Measurements from ENCODE around the gene CELF4. TPM values are rescaled to one million over a fixed set of nuclear protein-coding genes. Genes with fewer than 3 reads are reported as not detected.

CELF4 gene
- total RNA-seq, 4 donors from 2014 or later: 0.32 to 0.81 (median 0.77) TPM

DNA sequence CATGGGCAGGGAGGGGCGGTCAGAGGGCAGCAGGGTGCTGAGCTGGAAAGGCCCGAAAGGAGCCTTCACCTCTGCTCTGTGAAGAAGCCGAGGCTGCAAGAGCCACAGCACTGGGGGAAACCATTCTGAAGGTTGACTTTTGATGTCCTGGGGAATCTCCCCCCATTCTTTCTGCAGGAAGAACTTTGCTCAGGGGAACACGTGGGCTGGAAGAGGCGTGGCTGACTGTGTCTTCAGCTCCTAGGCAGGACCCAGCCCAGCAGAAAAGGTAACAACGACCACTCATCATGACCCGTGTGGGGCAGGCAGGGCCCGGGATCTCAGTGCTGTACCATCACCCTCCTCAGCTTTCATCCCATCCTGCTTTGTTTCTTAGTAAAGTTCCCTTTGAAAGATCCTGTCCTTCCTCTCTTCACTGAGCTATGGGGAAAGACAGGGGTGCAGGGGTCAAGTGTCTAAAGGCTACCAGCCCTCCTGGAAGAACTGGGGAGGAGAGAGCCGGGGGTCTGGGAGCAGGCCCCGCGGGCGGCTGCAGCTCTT, 312.7 kb downstream of the CELF4 start:
- 82% methylated on average over 2 to 6 of the region's 12 CpGs for WGBS, 2 donors (ENCODE audit: low coverage in 1 of 2)
- Histone ChIP-seq H3K4me3 (no peak overlapping the region), H3K4me1 (peaks cover 0 to 15% (median 0%) of the 10 kb centered on the region in 3 donors), H3K27ac (no peak overlapping the region), H3K36me3 (no peaks in the 10 kb centered on the region), H3K9me3 (no peaks in the 10 kb centered on the region), H3K27me3 (peaks cover 100% of the 10 kb centered on the region)
- no peak for TF ChIP-seq EP300 (IDR thresholded peaks at IDR 0.05)
- TF ChIP-seq POLR2A (IDR thresholded peaks at IDR 0.05): no peak
- TF ChIP-seq, protein P1, sequence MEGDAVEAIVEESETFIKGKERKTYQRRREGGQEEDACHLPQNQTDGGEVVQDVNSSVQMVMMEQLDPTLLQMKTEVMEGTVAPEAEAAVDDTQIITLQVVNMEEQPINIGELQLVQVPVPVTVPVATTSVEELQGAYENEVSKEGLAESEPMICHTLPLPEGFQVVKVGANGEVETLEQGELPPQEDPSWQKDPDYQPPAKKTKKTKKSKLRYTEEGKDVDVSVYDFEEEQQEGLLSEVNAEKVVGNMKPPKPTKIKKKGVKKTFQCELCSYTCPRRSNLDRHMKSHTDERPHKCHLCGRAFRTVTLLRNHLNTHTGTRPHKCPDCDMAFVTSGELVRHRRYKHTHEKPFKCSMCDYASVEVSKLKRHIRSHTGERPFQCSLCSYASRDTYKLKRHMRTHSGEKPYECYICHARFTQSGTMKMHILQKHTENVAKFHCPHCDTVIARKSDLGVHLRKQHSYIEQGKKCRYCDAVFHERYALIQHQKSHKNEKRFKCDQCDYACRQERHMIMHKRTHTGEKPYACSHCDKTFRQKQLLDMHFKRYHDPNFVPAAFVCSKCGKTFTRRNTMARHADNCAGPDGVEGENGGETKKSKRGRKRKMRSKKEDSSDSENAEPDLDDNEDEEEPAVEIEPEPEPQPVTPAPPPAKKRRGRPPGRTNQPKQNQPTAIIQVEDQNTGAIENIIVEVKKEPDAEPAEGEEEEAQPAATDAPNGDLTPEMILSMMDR (IDR thresholded peaks at IDR 0.05): no peak
- TF ChIP-seq POLR2AphosphoS5 (IDR thresholded peaks at IDR 0.05): no peak
- no peak for ATAC-seq

DNA sequence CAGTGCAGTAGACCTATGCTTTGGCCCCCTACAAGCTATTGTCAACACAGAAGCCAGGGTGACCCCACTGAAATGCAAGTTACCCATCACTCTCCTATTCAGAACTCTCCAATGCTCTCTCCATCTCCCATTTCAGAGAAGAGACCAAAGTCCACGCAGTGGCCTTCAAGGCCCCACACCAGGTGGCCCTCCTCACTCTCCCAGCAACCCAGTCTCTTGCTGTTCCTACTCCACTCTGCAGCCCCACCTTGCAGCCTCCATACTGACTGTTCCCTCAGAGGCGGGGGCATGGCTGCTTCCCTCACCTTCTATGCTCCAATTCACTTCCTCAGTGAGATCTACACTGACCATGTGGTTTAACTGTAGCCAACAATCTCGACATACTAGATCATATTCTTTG, 313.3 kb downstream of the CELF4 start:
- H3K27ac ChIP-seq: no peak overlapping the region
- H3K9me3 ChIP-seq: no peaks in the 10 kb centered on the region
- peaks cover 97% of the 10 kb centered on the region for H3K27me3 ChIP-seq
- TF ChIP-seq POLR2AphosphoS5 (IDR thresholded peaks at IDR 0.05) (no peak), POLR2A (IDR thresholded peaks at IDR 0.05) (no peak), EP300 (IDR thresholded peaks at IDR 0.05) (no peak)
- TF ChIP-seq, protein P1 (IDR thresholded peaks at IDR 0.05): no peak
- WGBS, 2 donors (ENCODE audit: low coverage in 1 of 2): 74 to 82% methylated on average over 3 of the region's 3 CpGs
- peaks cover 0 to 15% (median 0%) of the 10 kb centered on the region in 3 donors for H3K4me1 ChIP-seq
- ATAC-seq: no peak
- H3K36me3 ChIP-seq: no peaks in the 10 kb centered on the region
- H3K4me3 ChIP-seq: no peak overlapping the region

DNA sequence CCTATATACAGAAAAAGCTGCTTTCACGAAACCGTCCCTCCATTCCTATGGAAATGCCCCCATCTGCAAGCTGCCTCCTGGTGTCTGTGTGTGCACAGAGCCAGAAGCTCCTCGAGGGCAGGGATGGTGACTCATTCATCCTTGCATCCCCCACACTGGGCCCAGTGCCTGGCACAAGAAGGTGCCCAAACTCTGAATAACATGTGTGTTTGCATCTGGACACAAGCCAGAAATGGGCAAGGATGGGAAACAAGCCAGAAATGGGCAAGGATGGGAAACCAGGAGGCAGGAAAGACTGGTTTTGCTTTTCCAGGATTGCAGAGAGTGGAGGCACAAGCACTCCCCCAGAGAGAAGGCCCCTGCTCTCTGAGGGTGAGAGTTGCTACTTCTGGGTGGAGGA, 313.9 kb downstream of the CELF4 start:
- TF ChIP-seq, protein P1 (IDR thresholded peaks at IDR 0.05): no peak
- no peak for TF ChIP-seq POLR2AphosphoS5 (IDR thresholded peaks at IDR 0.05)
- TF ChIP-seq POLR2A (IDR thresholded peaks at IDR 0.05): no peak
- no peak for TF ChIP-seq EP300 (IDR thresholded peaks at IDR 0.05)
- H3K9me3 ChIP-seq: no peaks in the 10 kb centered on the region
- no peaks in the 10 kb centered on the region for H3K36me3 ChIP-seq
- peaks cover 97% of the 10 kb centered on the region for H3K27me3 ChIP-seq
- no peak overlapping the region for H3K4me3 ChIP-seq
- no peak overlapping the region for H3K27ac ChIP-seq
- H3K4me1 ChIP-seq: peaks cover 0 to 15% (median 0%) of the 10 kb centered on the region in 3 donors
- no peak for ATAC-seq
- 69% methylated on average over 3 of the region's 3 CpGs; no CpG with 5 or more reads in 1 of the 2 donors for WGBS, 2 donors (ENCODE audit: low coverage in 1 of 2)

DNA sequence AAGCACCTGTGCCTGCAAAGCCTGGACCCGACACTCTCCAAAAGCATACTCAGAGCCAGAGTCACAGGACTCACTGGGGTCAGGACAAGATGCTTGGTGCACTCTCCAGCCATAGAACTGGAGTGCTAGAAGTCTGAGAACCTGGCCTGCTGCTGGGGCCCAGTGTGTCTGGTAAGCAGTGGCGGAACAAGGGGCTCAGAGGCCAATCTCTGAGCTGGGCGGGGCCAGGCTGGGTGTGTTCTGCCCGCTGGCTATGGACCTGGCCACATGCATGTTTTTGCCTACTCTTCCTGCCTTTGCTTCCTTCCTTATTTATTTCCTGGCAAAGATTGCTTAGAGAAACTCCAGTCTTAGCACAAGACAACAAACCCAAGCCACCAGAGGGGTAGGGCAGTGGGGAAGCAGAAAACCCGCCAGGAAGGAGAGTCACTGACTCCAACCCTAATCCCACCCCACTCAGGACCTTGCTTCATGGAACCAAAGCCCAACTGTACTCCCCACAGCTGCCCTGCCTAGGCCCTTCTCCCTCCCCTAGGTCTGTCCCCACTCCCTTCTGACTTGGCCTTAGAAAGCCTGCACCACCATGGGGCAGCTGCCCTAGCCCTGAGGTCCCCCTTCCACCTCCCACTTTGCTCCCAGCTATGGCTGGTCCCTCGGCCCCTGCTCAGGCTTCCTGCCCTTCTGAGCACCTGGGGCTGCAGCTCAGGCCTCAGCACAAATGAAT, 315.5 kb downstream of the CELF4 start:
- H3K36me3 ChIP-seq: no peaks in the 10 kb centered on the region
- ATAC-seq: no peak
- no peaks in the 10 kb centered on the region for H3K9me3 ChIP-seq
- peaks cover 86% of the 10 kb centered on the region for H3K27me3 ChIP-seq
- H3K27ac ChIP-seq: no peak overlapping the region
- no peak overlapping the region for H3K4me3 ChIP-seq
- 88% methylated on average over 5 of the region's 6 CpGs; no CpG with 5 or more reads in 1 of the 2 donors for WGBS, 2 donors (ENCODE audit: low coverage in 1 of 2)
- peaks cover 0 to 15% (median 0%) of the 10 kb centered on the region in 3 donors for H3K4me1 ChIP-seq
- no peak for TF ChIP-seq EP300 (IDR thresholded peaks at IDR 0.05)
- TF ChIP-seq, protein P1 (IDR thresholded peaks at IDR 0.05): no peak
- TF ChIP-seq POLR2AphosphoS5 (IDR thresholded peaks at IDR 0.05): no peak
- TF ChIP-seq POLR2A (IDR thresholded peaks at IDR 0.05): no peak
